Measurements from ENCODE around the gene ANKRD23. TPM values are rescaled to one million over a fixed set of nuclear protein-coding genes. Genes with fewer than 3 reads are reported as not detected.
A peak's percentile ranks its signal among the peaks of the same experiment; 100 is the strongest.

ANKRD23 gene
- total and polyA plus RNA-seq, 2 of the 8 experiments (the other 6 are each of a cell fraction or from before 2014, with no cell fraction given), result 3.4 to 3.5 TPM

DNA sequence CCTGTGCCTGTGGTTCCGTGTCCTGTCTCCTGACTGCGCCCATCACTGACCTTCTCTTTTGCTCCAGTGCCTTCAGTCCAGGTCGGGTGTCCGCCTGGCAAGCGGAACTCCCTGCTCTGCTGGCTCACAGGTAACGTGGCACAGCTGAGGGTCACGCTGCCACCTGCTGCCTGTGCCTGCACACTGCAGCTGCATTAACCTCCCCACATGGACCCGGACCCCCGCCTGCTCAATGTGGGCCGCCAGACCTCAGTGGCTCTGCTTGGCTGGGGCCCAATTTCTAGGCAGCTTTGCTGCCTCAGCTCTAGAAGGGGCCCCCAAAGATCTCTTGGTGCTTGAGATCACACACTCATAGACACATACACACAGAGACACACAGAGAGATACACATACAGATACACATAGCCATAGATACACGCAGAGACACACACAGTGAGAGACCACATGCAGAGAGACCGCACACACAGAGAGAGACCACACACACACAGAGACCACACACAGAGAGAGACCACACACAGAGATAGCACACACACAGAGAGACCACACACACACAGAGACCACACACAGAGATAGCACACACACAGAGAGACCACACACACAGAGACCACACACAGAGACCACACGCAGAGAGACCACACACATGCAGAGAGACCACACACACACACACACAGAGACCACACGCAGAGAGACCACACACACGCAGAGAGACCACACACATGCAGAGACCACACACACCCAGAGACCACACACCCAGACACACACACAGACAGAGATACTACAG is 42.6 kb downstream of the ANKRD23 start (continued):
- TF ChIP-seq NRF1 (IDR thresholded peaks at IDR 0.05; ENCODE audit: low read depth, low read length) (no peak), TAF7 (optimal IDR thresholded peaks at IDR 0.05; ENCODE audit: borderline replicate concordance, low read depth, low read length) (no peak), RAD21 (IDR thresholded peaks at IDR 0.05 in 1 of 2, conservative IDR thresholded peaks at IDR 0.05 in 1 of 2; ENCODE audit: low read depth in 2 of 2, low read length in 2 of 2) (peak; percentile 85 to 86), RNF2 (IDR thresholded peaks at IDR 0.05; ENCODE audit: borderline replicate concordance, low read depth, low read length, missing control alignments, poor library complexity, severe bottlenecking) (no peak), SP1 (IDR thresholded peaks at IDR 0.05; ENCODE audit: low read depth, low read length) (no peak), CREB1 (IDR thresholded peaks at IDR 0.05) (no peak), NANOG (IDR thresholded peaks at IDR 0.05; ENCODE audit: insufficient read depth, low read depth, low read length, poor library complexity, severe bottlenecking) (no peak)
- TF ChIP-seq, protein P1, sequence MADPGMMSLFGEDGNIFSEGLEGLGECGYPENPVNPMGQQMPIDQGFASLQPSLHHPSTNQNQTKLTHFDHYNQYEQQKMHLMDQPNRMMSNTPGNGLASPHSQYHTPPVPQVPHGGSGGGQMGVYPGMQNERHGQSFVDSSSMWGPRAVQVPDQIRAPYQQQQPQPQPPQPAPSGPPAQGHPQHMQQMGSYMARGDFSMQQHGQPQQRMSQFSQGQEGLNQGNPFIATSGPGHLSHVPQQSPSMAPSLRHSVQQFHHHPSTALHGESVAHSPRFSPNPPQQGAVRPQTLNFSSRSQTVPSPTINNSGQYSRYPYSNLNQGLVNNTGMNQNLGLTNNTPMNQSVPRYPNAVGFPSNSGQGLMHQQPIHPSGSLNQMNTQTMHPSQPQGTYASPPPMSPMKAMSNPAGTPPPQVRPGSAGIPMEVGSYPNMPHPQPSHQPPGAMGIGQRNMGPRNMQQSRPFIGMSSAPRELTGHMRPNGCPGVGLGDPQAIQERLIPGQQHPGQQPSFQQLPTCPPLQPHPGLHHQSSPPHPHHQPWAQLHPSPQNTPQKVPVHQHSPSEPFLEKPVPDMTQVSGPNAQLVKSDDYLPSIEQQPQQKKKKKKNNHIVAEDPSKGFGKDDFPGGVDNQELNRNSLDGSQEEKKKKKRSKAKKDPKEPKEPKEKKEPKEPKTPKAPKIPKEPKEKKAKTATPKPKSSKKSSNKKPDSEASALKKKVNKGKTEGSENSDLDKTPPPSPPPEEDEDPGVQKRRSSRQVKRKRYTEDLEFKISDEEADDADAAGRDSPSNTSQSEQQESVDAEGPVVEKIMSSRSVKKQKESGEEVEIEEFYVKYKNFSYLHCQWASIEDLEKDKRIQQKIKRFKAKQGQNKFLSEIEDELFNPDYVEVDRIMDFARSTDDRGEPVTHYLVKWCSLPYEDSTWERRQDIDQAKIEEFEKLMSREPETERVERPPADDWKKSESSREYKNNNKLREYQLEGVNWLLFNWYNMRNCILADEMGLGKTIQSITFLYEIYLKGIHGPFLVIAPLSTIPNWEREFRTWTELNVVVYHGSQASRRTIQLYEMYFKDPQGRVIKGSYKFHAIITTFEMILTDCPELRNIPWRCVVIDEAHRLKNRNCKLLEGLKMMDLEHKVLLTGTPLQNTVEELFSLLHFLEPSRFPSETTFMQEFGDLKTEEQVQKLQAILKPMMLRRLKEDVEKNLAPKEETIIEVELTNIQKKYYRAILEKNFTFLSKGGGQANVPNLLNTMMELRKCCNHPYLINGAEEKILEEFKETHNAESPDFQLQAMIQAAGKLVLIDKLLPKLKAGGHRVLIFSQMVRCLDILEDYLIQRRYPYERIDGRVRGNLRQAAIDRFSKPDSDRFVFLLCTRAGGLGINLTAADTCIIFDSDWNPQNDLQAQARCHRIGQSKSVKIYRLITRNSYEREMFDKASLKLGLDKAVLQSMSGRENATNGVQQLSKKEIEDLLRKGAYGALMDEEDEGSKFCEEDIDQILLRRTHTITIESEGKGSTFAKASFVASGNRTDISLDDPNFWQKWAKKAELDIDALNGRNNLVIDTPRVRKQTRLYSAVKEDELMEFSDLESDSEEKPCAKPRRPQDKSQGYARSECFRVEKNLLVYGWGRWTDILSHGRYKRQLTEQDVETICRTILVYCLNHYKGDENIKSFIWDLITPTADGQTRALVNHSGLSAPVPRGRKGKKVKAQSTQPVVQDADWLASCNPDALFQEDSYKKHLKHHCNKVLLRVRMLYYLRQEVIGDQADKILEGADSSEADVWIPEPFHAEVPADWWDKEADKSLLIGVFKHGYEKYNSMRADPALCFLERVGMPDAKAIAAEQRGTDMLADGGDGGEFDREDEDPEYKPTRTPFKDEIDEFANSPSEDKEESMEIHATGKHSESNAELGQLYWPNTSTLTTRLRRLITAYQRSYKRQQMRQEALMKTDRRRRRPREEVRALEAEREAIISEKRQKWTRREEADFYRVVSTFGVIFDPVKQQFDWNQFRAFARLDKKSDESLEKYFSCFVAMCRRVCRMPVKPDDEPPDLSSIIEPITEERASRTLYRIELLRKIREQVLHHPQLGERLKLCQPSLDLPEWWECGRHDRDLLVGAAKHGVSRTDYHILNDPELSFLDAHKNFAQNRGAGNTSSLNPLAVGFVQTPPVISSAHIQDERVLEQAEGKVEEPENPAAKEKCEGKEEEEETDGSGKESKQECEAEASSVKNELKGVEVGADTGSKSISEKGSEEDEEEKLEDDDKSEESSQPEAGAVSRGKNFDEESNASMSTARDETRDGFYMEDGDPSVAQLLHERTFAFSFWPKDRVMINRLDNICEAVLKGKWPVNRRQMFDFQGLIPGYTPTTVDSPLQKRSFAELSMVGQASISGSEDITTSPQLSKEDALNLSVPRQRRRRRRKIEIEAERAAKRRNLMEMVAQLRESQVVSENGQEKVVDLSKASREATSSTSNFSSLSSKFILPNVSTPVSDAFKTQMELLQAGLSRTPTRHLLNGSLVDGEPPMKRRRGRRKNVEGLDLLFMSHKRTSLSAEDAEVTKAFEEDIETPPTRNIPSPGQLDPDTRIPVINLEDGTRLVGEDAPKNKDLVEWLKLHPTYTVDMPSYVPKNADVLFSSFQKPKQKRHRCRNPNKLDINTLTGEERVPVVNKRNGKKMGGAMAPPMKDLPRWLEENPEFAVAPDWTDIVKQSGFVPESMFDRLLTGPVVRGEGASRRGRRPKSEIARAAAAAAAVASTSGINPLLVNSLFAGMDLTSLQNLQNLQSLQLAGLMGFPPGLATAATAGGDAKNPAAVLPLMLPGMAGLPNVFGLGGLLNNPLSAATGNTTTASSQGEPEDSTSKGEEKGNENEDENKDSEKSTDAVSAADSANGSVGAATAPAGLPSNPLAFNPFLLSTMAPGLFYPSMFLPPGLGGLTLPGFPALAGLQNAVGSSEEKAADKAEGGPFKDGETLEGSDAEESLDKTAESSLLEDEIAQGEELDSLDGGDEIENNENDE (IDR thresholded peaks at IDR 0.05; ENCODE audit: insufficient replicate concordance, low read length), result no peak
- TF ChIP-seq, protein P2, sequence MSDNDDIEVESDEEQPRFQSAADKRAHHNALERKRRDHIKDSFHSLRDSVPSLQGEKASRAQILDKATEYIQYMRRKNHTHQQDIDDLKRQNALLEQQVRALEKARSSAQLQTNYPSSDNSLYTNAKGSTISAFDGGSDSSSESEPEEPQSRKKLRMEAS (IDR thresholded peaks at IDR 0.05), result peak; percentile 84

All from H1 (cell line).